BE2C (cell line): ENCODE measurements around the gene VAMP4.
A peak's percentile ranks its signal among the peaks of the same experiment; 100 is the strongest.

Source experiments
- DNase-seq: peaks from one replicate; pipeline ENCODE4 v3.0.0-alpha.2; 2020
- H3K27me3 ChIP-seq: fragments of 250-450 bp; sonication (Bioruptor Pico); 2 replicates; pipeline ENCODE4 v1.5.1; 2020; ENCODE audit warnings: mild to moderate bottlenecking
- H3K36me3 ChIP-seq: fragments of 250-450 bp; sonication (Bioruptor Pico); 2 replicates; pipeline ENCODE4 v1.5.1; 2020; ENCODE audit warnings: mild to moderate bottlenecking
- H3K4me1 ChIP-seq: fragments of 250-450 bp; sonication (Bioruptor Pico); 2 replicates; pipeline ENCODE4 v1.5.1; 2020
- H3K4me3 ChIP-seq: 2 replicates; pipeline ENCODE4 v1.5.1; 2011; ENCODE audit warnings: low read depth, low read length
- H3K9me3 ChIP-seq: fragments of 250-450 bp; sonication (Bioruptor Pico); 2 replicates; pipeline ENCODE4 v1.5.1; 2020
- CTCF ChIP-seq: IDR thresholded peaks from 2 replicates; pipeline ENCODE4 v1.5.1; 2012; ENCODE audit warnings: mild to moderate bottlenecking, low read depth, low read length

The VAMP4 gene

DNA sequence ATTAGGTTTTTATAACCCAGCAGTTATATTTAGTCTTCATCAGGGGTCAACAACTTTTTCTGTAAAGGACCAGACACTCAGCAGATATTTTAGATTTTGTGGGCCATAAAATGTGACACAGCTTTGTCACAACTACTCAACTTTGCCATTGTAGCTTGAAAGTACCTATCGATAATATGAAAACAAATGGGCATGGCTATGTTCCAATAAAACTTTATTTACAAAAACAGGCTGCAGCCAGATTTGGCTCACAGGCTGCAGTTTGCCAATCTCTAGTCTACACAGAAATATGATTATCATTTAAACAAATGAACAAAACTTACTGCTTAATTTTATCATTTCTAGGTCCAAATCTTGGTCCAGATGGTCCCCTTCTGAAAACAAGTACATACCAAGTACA is 23.0 kb downstream of the VAMP4 start:
- no peak for TF ChIP-seq CTCF
- no peaks in the 10 kb centered on the region for H3K36me3 ChIP-seq
- H3K4me1 ChIP-seq, result no peaks in the 10 kb centered on the region; the same call in 1 of the 2 replicates
- no peaks in the 10 kb centered on the region for H3K9me3 ChIP-seq
- DNase-seq, result no peak
- H3K27me3 ChIP-seq, result no peaks in the 10 kb centered on the region
- no peak overlapping the region for H3K4me3 ChIP-seq

- H3K4me1 ChIP-seq, result no peaks in the 10 kb centered on the region; the same call in 1 of the 2 replicates
- no peak for DNase-seq
- no peaks in the 10 kb centered on the region for H3K9me3 ChIP-seq
- H3K4me3 ChIP-seq, result no peak overlapping the region
- no peaks in the 10 kb centered on the region for H3K36me3 ChIP-seq
- no peaks in the 10 kb centered on the region for H3K27me3 ChIP-seq
- TF ChIP-seq CTCF, result no peak
These were observed 23.6 kb downstream of the VAMP4 start for GRCh38 chr1:171718216-171718615.

DNA sequence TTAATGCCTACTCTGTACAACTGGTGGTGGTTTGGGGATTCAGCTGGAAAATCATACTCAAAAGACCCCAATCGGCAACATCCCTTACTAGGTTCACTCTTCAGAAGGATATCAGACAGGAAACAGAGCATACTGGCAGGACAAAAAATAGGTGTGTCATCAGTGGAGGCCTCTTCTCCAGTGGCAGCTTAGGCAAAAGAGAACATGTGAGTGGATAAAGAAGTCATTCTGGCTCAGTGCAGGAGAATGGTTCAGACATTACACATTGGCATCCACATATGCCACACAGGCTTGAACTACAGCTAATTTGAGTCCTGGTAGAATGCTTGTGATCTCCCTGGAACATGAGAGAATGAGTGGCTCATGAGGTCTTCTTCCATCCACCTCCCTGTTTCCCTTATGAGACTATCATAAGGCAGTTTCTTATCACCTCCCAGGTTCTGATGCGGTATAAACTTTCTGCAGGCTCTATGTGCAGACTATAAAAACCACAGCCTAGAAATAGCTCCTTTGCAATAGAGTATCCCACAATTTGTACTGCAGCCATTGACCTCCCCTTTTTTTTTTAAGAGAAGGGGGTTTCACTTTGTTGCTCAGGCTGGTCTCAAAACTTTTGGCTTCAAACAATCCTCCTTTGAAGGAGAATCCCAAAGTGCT is 24.7 kb downstream of the VAMP4 start:
- no peak for DNase-seq
- no peak for TF ChIP-seq CTCF
- no peaks in the 10 kb centered on the region for H3K36me3 ChIP-seq

GRCh38 chr1:171716616-171717015 is 25.2 kb downstream of the VAMP4 start:
- H3K36me3 ChIP-seq, result no peaks in the 10 kb centered on the region
- H3K4me3 ChIP-seq, result no peak overlapping the region

More for the DNA sequence above, 24.7 kb downstream of the VAMP4 start:
- Histone ChIP-seq H3K4me3 (no peak overlapping the region), H3K4me1 (no peaks in the 10 kb centered on the region; the same call in 1 of the 2 replicates), H3K27me3 (no peaks in the 10 kb centered on the region), H3K9me3 (no peaks in the 10 kb centered on the region)

GRCh38 chr1:171715813-171716251 is 26.0 kb downstream of the VAMP4 start:
- TF ChIP-seq CTCF, result peak; percentile 41
- DNase-seq, result no peak

More at GRCh38 chr1:171716616-171717015, 25.2 kb downstream of the VAMP4 start:
- no peak for DNase-seq
- no peaks in the 10 kb centered on the region for H3K9me3 ChIP-seq
- no peaks in the 10 kb centered on the region for H3K27me3 ChIP-seq
- no peak for TF ChIP-seq CTCF
- H3K4me1 ChIP-seq, result no peaks in the 10 kb centered on the region; the same call in 1 of the 2 replicates

GRCh38 chr1:171712341-171712740 is 29.5 kb downstream of the VAMP4 start:
- no peaks in the 10 kb centered on the region for H3K36me3 ChIP-seq
- no peaks in the 10 kb centered on the region for H3K27me3 ChIP-seq
- TF ChIP-seq CTCF, result no peak
- no peaks in the 10 kb centered on the region for H3K9me3 ChIP-seq
- DNase-seq, result no peak
- no peaks in the 10 kb centered on the region; the same call in 1 of the 2 replicates for H3K4me1 ChIP-seq
- no peak overlapping the region for H3K4me3 ChIP-seq

More at GRCh38 chr1:171715813-171716251, 26.0 kb downstream of the VAMP4 start:
- H3K36me3 ChIP-seq, result no peaks in the 10 kb centered on the region
- H3K27me3 ChIP-seq, result no peaks in the 10 kb centered on the region
- H3K9me3 ChIP-seq, result no peaks in the 10 kb centered on the region
- H3K4me3 ChIP-seq, result no peak overlapping the region
- no peaks in the 10 kb centered on the region; the same call in 1 of the 2 replicates for H3K4me1 ChIP-seq
